SU-DHL-6 (cell line): ENCODE results near the gene ERBB2.

Experiments
- CTCF ChIP-seq: fragments of 200-600 bp; sonication (generic); IDR thresholded peaks from one replicate; pipeline ENCODE4 v1.5.1; 2017; ENCODE audit warnings: antibody characterized with exemption, mild to moderate bottlenecking, low read length, moderate library complexity; ENCODE audit not compliant: insufficient read depth, poor library complexity, severe bottlenecking
- EZH2phosphoT487 ChIP-seq: fragments of 200-600 bp; sonication (generic), shearing (Covaris generic); conservative IDR thresholded peaks from 2 replicates; pipeline ENCODE4 v1.6.1; 2018; ENCODE audit warnings: mild to moderate bottlenecking, antibody characterized with exemption, low read length, moderate library complexity, mixed read lengths

DNA sequence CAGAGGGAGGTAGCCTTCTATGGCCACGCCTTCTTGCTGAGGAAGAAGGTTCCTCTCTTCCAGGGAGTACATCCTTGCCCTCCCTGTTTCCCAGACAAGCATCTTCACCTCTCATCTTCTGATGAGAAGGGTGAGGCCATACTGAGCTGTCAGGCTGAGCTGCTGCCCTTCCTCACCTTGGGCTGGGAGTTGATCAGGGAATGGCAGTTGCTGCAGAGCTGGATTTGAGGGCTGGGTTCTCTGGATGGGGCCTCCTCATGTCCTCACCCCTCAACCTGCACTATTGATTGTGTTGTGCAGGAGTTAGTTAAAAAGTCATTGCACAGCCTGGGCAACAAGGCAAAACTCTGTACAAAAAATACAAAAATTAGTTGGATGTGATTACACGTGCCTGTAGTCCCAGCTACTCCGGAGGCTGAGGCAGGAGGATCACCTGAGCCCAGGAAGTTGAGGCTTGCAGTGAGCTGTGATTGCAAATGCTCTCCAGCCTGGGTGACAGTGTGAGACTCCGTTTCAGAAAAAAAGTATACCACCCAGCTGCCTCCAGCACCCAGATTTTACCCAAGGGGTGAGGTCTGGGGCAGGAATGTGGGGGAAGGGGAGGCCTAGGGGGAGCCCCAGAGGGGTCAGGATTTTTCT, 2.0 kb downstream of the ERBB2 start:
- no peak for TF ChIP-seq CTCF
- no peak for TF ChIP-seq EZH2phosphoT487
